ENCODE results near the gene STXBP4.

DNA sequence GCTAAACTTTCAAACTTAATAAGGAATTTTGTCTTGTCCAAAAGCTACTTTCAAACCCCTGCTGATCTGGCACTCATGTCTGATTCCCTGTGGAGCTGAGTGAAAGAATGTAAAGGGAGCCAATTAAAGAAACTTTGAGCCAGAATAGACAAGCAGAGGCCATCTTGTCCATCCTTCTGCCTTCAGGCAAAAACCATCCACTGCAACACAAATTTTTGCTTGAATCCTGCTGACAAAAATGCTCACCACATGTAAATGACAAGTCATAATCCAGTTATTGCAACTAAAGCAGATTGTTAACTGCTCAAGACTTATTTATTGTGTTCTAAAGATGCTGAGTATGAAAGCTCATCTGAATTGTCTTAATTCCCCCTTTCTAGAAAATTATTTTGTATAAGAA lies 172.2 kb downstream of the STXBP4 start:
- TF ChIP-seq POLR2A (IDR thresholded peaks at IDR 0.05; ENCODE audit: low read depth, low read length): no peak
- TF ChIP-seq POLR2AphosphoS5 (IDR thresholded peaks at IDR 0.05; ENCODE audit: insufficient read depth, low read depth, low read length): no peak
- TF ChIP-seq JUN (IDR thresholded peaks at IDR 0.05; ENCODE audit: borderline replicate concordance, insufficient read depth, insufficient read length, low read depth): no peak
- TF ChIP-seq, protein P1, sequence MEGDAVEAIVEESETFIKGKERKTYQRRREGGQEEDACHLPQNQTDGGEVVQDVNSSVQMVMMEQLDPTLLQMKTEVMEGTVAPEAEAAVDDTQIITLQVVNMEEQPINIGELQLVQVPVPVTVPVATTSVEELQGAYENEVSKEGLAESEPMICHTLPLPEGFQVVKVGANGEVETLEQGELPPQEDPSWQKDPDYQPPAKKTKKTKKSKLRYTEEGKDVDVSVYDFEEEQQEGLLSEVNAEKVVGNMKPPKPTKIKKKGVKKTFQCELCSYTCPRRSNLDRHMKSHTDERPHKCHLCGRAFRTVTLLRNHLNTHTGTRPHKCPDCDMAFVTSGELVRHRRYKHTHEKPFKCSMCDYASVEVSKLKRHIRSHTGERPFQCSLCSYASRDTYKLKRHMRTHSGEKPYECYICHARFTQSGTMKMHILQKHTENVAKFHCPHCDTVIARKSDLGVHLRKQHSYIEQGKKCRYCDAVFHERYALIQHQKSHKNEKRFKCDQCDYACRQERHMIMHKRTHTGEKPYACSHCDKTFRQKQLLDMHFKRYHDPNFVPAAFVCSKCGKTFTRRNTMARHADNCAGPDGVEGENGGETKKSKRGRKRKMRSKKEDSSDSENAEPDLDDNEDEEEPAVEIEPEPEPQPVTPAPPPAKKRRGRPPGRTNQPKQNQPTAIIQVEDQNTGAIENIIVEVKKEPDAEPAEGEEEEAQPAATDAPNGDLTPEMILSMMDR (IDR thresholded peaks at IDR 0.05; ENCODE audit: extremely low read depth in 1 of 2, insufficient read depth in 1 of 2, low read depth in 1 of 2, low read length in 2 of 2): no peak
- TF ChIP-seq, protein P2, sequence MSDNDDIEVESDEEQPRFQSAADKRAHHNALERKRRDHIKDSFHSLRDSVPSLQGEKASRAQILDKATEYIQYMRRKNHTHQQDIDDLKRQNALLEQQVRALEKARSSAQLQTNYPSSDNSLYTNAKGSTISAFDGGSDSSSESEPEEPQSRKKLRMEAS (IDR thresholded peaks at IDR 0.05; ENCODE audit: insufficient read depth, insufficient read length): no peak
- no peak for TF ChIP-seq EZH2 (IDR thresholded peaks at IDR 0.05; ENCODE audit: borderline replicate concordance, low read depth, low read length, severe bottlenecking)
- TF ChIP-seq FOS (IDR thresholded peaks at IDR 0.05; ENCODE audit: borderline replicate concordance, insufficient read depth, low read length): no peak
- no peak for TF ChIP-seq GATA2 (IDR thresholded peaks at IDR 0.05; ENCODE audit: insufficient read depth, insufficient read length, low read depth, low read length)
- TF ChIP-seq MYC (IDR thresholded peaks at IDR 0.05; ENCODE audit: low read depth, low read length): no peak
